Brain pericyte (primary cell): ENCODE results near the gene USP21.
"Not testable (repeated sequence)": the region's sequence is repeated elsewhere in the genome, so short reads cannot be mapped to it uniquely, and the experiment has no call there.

ENCODE experiments used
- DNase-seq: peaks from one replicate; pipeline ENCODE4 v3.0.0-alpha.2; 2012; ENCODE audit warnings: low read depth, low spot score

USP21 gene

DNA sequence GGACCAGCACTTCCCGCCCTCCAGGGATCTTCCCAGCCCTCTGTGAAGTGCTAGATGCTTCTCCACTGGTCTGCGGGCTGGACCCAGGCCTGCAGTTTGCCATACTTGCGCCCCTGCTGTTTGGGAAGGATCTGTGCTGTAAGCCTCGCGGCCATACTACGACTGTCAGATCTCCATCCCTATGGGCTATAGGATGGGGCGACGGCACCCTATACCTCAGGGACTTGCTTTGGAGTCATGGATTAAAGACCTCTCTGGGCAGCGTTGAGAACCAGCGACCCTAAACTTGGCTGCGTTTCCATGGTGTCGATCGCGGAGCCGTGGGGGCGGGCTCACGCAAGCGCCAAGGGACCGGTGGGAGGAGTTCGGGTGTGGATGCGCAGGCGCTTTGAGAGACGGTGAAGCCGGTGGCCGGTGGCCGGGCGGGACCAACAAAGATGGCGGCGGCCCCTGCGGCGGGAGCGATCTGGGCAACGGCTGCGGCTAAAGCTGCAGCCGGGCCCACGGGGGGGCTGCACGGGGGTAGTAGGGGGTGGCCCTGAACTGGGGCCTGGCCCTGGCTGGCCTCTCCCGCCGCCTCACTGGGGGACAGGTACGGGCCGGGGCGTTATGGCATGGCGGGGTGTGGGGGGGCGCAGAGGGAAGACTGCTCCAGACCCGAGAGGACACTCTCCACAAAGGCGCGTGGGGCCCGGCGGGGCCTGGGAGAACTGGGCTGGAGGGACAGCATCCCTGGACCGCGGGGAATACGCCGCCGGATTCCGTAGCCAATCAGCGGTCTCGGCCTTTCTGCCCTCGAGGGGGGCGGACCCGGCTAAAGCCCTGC lies at the start of gene USP21:
Gene USP21, plus strand, starts transcription at position 414 of the 826 bp plus-strand sequence. CDS start 1,141 bp downstream, outside the sequence.
- DNase-seq = peak; percentile 53

DNA sequence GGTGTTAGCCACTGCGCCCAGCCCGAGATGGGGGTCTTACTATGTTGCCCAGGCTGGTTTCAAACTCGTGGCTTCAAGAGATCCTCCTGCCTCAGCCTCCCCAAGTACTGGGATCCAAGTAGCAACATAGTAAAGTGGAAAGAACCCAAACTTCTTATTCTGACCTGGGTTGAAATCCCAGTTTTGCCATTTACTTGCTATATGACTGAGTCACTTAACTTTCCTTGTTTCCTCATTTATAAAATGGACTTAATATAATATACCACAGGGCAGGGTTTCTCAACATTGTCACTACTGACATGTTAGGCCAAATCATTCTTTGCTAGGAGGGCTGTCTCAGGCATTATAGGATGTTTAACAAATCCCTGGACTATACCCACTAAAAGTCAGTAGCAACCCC lies 48.2 kb upstream of the USP21 start:
- no peak for DNase-seq

DNA sequence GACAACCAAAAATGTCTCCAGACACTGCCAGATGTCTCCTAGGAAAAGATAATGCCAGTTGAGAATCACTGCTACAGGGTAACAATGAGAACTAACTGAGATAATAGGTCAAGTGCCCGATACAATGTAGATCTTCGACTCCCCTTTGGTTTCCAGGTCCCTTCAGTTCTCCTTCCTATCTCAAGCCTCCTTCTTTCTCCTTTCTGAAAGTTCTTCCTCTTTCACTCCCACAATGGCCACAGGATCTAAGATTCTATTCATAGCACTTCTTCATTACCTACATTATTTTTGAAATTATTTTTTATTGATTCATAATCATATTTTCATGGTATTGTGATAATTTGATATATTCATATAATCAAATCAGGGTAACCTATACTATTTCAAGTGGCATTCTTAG lies 47.8 kb upstream of the USP21 start:
- DNase-seq = no peak

- no peak for DNase-seq
Observed at GRCh38 chr1:161113915-161114314, 45.4 kb upstream of the USP21 start.

- no peak for DNase-seq
Observed at GRCh38 chr1:161114556-161114955, 44.7 kb upstream of the USP21 start.

GRCh38 chr1:161115132-161115711 lies 44.1 kb upstream of the USP21 start:
- DNase-seq = no peak

DNA sequence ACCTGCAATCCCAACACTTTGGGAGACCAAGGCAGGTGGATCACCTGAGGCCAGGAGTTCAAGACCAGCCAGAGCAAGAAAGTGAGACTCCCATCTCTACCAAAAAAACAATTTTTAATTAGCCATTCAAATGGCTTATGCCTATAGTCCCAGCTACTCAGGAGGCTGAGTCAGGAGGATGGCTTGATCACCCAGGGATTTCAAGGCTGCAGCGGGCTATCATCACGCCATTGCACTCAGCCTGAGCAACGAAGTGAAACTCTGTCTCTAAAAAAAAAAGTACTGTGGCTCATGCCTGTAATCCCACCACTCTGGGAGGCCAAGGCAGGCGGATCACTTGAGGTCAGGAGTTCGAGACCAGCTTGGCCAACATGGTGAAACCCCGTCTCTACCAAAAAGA lies 43.3 kb upstream of the USP21 start:
- not testable (repeated sequence) for DNase-seq

DNA sequence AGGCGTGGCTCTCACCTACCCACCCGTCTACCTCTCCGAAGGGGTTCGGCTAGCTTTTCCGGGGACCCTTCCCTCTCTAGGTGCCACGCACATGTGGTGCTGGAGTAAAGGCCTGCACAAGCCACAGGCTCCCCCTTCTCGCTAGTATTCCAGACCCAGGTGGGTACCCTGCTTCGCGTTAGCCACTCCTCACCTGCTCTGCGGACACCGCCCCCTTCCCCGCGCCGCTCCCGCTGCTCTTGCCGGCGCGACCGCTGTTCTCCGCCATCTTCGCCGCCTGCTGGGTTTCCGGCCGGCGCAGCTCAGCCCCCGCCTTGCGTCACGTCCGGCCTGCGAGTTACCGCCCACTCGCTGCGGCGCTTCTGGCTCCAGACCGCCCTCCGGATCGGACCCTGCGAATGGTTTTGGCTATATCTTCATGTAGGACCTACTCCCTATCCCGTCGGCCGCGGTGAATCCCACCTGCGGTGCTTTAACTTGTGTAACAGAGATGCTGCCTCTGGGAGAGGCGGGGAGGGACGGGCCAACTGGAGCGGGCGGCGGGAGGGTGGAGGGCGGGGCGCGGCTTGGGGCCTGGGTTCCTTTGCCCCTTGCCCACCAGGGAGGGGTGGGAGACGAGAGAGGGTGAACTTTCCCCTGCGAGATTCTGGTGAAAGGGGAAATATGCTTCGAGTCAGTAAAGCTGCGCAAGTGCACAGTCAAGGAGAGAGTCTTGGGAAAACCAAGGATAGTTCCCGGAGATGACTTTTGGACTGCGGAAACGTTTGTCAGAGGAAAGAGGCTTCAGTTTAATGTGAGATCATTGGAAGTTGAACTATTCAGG lies 41.3 kb upstream of the USP21 start, which contains the start of the genes NIT1 and PFDN2:
Gene NIT1, plus strand, starts transcription at position 347 of the 823 bp plus-strand sequence. Its CDS starts 72 bp downstream, at position 419.
Gene PFDN2, minus strand, starts transcription at position 279 of the 823 bp plus-strand sequence. Its CDS starts 11 bp downstream, at position 268.
- DNase-seq = no peak

- DNase-seq = no peak
Observed at GRCh38 chr1:161119092-161119903, 40.0 kb upstream of the USP21 start.

DNA sequence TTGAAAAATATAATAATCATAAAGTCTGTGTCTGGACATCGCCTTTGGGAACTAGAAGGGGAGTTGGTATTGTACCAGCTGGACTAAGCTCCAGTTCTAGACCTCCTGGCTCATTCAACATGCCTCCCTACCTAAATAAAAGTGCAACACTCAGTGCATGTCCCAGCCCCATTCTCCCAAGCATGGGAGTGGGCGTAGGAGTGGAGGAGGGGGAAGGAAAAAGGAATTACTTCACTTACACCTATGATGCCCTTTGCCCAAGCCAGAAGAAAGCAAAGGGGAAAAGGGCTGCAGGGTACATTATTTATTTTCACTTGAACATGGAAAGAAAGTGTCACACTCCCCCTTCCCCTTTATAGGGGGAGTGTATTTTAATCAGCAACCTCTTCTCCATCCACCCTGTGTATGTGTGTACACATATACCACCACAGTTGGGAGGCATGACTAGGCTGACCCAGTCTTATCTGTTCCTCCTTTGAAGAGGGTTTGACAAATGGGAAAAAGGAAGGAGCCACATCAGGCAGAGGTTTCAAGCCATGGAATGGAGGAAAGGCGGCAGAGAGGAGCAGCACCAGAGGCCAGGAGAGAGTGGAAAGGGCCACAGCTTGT lies 38.2 kb upstream of the USP21 start:
- DNase-seq = no peak

GRCh38 chr1:161121834-161122233 lies 37.5 kb upstream of the USP21 start:
- no peak for DNase-seq

- no peak for DNase-seq
Observed at GRCh38 chr1:161122967-161123366, 36.3 kb upstream of the USP21 start.

DNA sequence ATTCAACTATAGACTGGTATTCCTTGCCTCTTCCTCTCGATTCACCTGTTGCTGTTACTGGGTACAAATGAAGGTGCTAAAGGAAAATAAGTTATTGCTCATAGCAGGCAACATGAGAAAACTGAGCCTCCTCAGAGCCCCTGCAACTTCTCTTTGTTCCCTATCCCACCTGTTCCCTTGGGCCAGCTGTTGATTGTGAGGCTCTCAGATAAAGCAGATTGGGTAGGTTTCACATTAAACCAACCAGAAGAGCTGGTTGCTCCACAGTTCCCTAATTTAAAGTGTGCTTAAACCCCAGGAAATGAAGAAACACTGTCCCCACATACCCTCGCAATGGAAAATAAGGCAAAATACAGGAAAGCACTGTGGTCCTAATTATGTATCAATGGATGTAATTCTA lies 31.7 kb upstream of the USP21 start:
- no peak for DNase-seq

GRCh38 chr1:161128591-161129420 lies 30.5 kb upstream of the USP21 start:
- DNase-seq = no peak

DNA sequence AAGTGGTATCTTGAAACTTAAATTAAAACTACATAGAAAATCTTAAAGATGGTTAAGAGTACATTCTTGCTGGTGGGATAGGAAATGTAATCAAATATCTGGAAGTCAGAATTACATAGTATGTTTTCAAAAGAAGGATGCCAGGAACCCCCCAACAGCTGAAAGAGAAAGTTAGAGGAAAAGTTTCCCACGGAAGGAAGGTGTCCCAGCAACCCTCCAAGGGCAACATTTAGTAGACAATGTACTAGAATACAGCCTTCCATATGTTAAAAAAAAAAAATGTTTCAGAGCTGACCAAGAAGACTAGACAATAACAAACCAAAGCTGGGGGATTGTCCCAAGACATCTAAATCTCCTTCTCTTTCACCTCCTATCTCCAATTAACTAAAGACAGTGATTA lies 29.0 kb upstream of the USP21 start:
- DNase-seq = no peak

DNA sequence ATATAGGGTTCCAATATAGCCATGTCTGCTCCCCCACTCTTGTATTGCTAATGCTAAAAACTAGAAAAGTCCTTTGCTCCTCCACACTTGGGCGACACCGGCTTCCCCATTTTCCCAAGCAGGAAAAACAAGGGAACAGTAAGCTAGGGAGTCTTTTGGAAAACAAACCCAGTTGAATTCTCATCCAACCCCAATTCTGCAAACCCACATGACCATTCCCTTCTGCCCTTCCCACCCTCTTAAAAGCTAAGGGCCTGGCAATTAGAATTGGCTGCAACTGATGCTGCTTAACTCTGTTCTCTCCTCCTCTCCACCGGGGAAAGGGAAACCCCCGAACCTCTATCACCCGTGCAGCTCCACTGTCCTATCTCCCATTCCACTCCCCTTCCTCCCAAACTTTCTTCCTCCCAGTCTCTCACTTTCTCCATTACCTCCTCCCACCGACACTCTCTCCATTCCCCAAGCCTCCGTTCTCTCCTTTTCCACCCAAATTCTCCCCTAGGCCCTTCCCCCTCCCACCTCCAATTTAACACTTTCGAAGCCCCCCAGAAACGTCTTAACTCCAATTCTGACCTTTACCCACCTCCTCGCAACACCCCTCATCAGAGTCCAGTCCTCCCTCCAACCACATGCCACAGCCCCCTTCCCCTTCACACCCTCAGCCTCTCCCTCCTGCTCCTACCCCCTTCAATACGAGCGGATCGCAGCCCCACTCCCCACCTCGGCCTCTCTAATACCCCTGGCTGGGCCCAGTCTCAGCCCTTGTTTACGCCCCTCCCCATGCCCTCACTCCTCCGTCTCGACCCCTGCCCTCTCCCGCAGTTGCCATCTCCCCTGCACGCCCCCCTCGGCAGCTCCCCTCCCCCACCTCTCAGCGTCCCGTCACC lies 27.5 kb upstream of the USP21 start:
- DNase-seq = no peak

DNA sequence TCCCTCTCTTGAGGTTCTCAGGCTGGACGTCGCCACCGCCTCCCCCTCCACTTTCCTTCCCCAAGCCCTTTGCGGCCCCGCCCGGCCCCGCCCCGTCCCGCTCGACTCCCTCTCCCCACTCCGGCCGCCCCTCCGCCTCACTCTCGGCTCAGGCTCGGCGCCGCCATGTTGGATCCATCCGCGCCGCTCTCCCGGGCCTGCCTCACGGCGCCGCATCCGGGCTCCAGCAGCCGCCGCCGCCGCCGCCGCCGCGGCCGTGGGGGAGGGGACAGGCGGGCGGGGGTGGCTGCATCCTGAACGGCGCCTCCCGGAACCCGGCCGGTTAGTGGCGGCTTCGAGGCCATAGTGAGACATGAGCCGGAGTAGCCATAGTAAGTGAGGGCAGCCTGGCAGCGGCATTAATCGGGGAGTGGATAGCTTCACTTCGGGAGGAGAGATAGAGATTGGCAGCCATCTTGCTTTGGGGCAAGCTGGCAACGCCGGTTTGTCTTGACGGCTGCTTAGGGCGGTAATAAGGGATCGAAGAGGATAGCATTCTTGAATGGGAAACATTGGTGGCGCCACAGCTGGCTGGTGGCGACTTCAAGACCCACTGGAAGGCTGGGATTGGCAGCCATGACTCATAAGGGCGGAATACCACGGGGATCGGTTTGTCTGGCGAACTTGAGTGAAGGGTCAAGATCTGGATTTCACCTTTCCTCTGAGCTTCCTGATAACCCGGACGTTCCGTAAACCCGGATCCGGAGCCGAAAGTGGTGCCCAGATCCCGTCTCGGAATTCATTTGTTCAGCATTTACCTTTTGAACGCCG lies 26.7 kb upstream of the USP21 start, which contains the start of gene DEDD:
Gene DEDD, minus strand, starts transcription at position 258 of the 810 bp plus-strand sequence. CDS start 8,205 bp downstream, outside the sequence.
- DNase-seq = peak; percentile 89

DNA sequence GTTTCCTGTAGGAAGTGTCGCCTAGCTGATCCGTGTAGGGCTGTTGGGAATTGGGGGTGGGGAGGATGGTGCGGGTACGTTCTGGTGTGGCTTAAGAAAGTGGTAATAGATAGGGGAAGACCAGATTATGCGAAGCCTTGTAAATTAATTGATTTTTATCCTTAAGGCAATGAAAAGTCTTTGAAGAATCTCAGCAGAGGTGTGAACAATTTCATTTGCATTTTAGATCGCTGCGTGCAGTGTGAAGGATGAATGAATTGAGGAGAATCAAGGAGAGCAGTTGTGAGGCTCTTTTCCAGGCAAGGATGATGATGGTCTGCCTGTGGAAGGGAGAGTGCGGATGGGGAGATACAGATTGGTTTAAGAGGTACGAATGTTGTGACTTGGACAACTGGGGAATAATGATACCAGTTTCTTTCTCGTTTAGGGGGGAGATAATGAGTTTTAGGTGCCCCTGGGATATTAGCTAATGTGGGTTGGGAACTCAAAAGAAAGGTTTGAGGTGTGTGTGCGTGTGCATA lies 26.0 kb upstream of the USP21 start:
- no peak for DNase-seq
